GM12878 (cell line): ENCODE measurements around the gene PSMB5. TPM values are rescaled to one million over a fixed set of nuclear protein-coding genes. Genes with fewer than 3 reads are reported as not detected.

Experiments used
- ATAC-seq: fragments of 200-7000 bp; cut with Tn5 transposase; 3 replicates; pipeline ENCODE4 v1.9.1; 2020; ENCODE audit warnings: mild to moderate bottlenecking, moderate library complexity
- BruUV-seq: library from RNA; stranded (reverse); fragments of 400-500 nt; replicated peaks from 2 replicates; lab custom pipeline; 2021; lab: Mats Ljungman, UMichigan
- CTCF ChIA-PET: fragments of 300-600 bp; sonication (Branson Sonifier 250); formaldehyde crosslinking; extraction: SDS; loops from one replicate; lab custom pipeline; 2021; ENCODE audit warnings: inconsistent platforms; lab: Yijun Ruan, JAX
- POLR2A ChIA-PET: fragments of 350-600 bp; formaldehyde crosslinking; extraction: SDS; loops from one replicate; lab custom pipeline; 2021; ENCODE audit warnings: inconsistent platforms; lab: Charles Lee
- RAD21 ChIA-PET: fragments of 300-600 bp; sonication (Branson Sonifier 250); formaldehyde crosslinking; loops from one replicate; lab custom pipeline; 2023; ENCODE audit warnings: antibody characterized with exemption; ENCODE audit not compliant: unreplicated experiment; lab: Charles Lee
- SMC1A ChIA-PET: fragments of 300-600 bp; sonication (Branson Sonifier 250); formaldehyde crosslinking; loops from one replicate; lab custom pipeline; 2023; ENCODE audit not compliant: unreplicated experiment, uncharacterized antibody; lab: Charles Lee
- DNase-seq: peaks from one replicate; pipeline ENCODE4 v3.0.0-alpha.2; 2011; ENCODE audit warnings: low read depth, low spot score
- FAIRE-seq: peaks from 3 replicates; lab custom pipeline; 2011; peaks lifted over from hg19 to GRCh38; lab: Jason Lieb, UNC
- H2AFZ ChIP-seq: 2 replicates; pipeline ENCODE4 v1.6.0; 2011; ENCODE audit warnings: low read depth, low read length, control low read depth; ENCODE audit not compliant: control insufficient read depth
- H3K27ac ChIP-seq: 2 replicates; pipeline ENCODE4 v1.5.1; 2011; ENCODE audit warnings: control low read depth; ENCODE audit not compliant: control insufficient read depth, insufficient read depth
- H3K27me3 ChIP-seq, 2 experiments: replicated peaks in 1 of 2; 2 replicates each; pipeline versions ENCODE4 v1.6.0 to v1.6.1; 2011; ENCODE audit warnings: low read length in 1 of 2; ENCODE audit not compliant: control insufficient read depth in 2 of 2, insufficient read depth in 2 of 2
- H3K36me3 ChIP-seq, 2 experiments: 2 replicates each; pipeline ENCODE4 v1.5.1; 2011; ENCODE audit warnings: low read length in 1 of 2; ENCODE audit not compliant: control insufficient read depth in 2 of 2, insufficient read depth in 2 of 2
- H3K4me1 ChIP-seq: 2 replicates; pipeline ENCODE4 v1.6.1; 2011; ENCODE audit warnings: mild to moderate bottlenecking, low read length, moderate library complexity, mixed read lengths; ENCODE audit not compliant: control insufficient read depth, insufficient read depth
- H3K4me2 ChIP-seq: 2 replicates; pipeline ENCODE4 v1.6.0; 2011; ENCODE audit warnings: control low read depth; ENCODE audit not compliant: control insufficient read depth, insufficient read depth
- H3K4me3 ChIP-seq: fragments of 200-600 bp; sonication (generic); 2 replicates; pipeline ENCODE4 v1.5.1; 2016
- H3K79me2 ChIP-seq: 2 replicates; pipeline ENCODE4 v1.6.0; 2011; ENCODE audit warnings: low read length; ENCODE audit not compliant: control insufficient read depth, insufficient read depth
- H3K9ac ChIP-seq: 2 replicates; pipeline ENCODE4 v1.8.0; 2011; ENCODE audit warnings: low read length, control low read depth, mixed read lengths; ENCODE audit not compliant: control insufficient read depth, insufficient read depth
- H3K9me3 ChIP-seq: replicated peaks from 3 replicates; pipeline ENCODE4 v1.5.1; 2011; ENCODE audit warnings: mild to moderate bottlenecking, low read length; ENCODE audit not compliant: control insufficient read depth, insufficient read depth
- H4K20me1 ChIP-seq: 2 replicates; pipeline ENCODE4 v1.6.0; 2011; ENCODE audit not compliant: control insufficient read depth, insufficient read depth
- HDAC2 ChIP-seq: fragments of 200-600 bp; sonication (generic); IDR thresholded peaks from 2 replicates; pipeline ENCODE4 v1.6.1; 2017
- NFYB ChIP-seq: IDR thresholded peaks from 2 replicates; pipeline ENCODE4 v1.6.1; 2011; ENCODE audit warnings: low read depth, mild to moderate bottlenecking, low read length, improper control_type of control experiment, moderate library complexity; ENCODE audit not compliant: insufficient read depth
- NR2C2 ChIP-seq: IDR thresholded peaks from 2 replicates; pipeline ENCODE4 v1.6.1; 2011; ENCODE audit warnings: borderline replicate concordance, low read depth; ENCODE audit not compliant: control insufficient read depth, insufficient read length
- SKIL ChIP-seq: fragments of 450-650 bp; IDR thresholded peaks from 2 replicates; pipeline ENCODE4 v1.6.1; 2017; ENCODE audit warnings: mild to moderate bottlenecking, low read depth, inconsistent platforms; ENCODE audit not compliant: poor library complexity, severe bottlenecking
- SREBF2 ChIP-seq: IDR thresholded peaks from 2 replicates; pipeline ENCODE4 v1.6.1; 2012; ENCODE audit warnings: mild to moderate bottlenecking, low read length
- ZNF217 ChIP-seq: fragments of 450-650 bp; IDR thresholded peaks from 2 replicates; pipeline ENCODE4 v1.6.1; 2017; ENCODE audit warnings: antibody characterized with exemption, mild to moderate bottlenecking
- WGBS: methylation state at CpG from one replicate; pipeline ENCODE4 v1.1.6; 2016; ENCODE audit warnings: low lambda C conversion rate; ENCODE audit not compliant: insufficient replicate concordance, insufficient coverage; ENCODE audit errors: missing lambda C conversion rate; 5-methylcytosine and 5-hydroxymethylcytosine counted together
- in situ Hi-C: fragments of 300-500 bp; cut with MboI; formaldehyde crosslinking; loops from 9 replicates; pipeline ENCODE4 v1.14.3; 2018; ENCODE audit warnings: mixed read lengths
- intact Hi-C: fragments of 100-400 bp; cut with micrococcal nuclease; formaldehyde crosslinking; loops from one replicate; pipeline ENCODE4 v1.14.2; 2022; ENCODE audit not compliant: unreplicated experiment
- polyA plus RNA-seq, 11 experiments: library from polyadenylated mRNA; depleted of rRNA in 4 of 11; unstranded in 6 of 11; stranded (reverse) in 5 of 11; fragments of >200 nt; fragmentation: Nextera tagmentation in 4 of 11; fragmentation: Illumina TruSeq in 1 of 11; extraction: Ambion mirVana in 4 of 11; extraction: Trizol in 1 of 11; gene quantifications; 1 replicate in 1 of 11; 2 replicates in 10 of 11; pipeline versions ENCODE4 v1.2.1 to v1.2.3, GENCODE V29; 2011 to 2016; ENCODE audit warnings: inconsistent platforms in 2 of 11, missing spikeins in 2 of 11, low read depth in 1 of 11
- total RNA-seq, 4 experiments: library from RNA; depleted of rRNA in 3 of 4; stranded (reverse); fragments of >200 nt in 3 of 4; fragmentation: Illumina TruSeq in 1 of 4; extraction: Trizol in 1 of 4; gene quantifications; 2 replicates each; pipeline versions ENCODE4 v1.2.1 to v1.2.3, GENCODE V29; 2013 to 2021
- TF ChIP-seq, protein P1 (sequence below): fragments of 450-650 bp; IDR thresholded peaks from 2 replicates; pipeline ENCODE4 v1.6.1; 2017; ENCODE audit warnings: low read depth, mild to moderate bottlenecking, moderate library complexity

The PSMB5 gene
- total and polyA plus RNA-seq, 10 of the 15 experiments (the other 5 are each of a cell fraction or from before 2014, with no cell fraction given) = 84.5 to 802 (median 144) TPM

DNA sequence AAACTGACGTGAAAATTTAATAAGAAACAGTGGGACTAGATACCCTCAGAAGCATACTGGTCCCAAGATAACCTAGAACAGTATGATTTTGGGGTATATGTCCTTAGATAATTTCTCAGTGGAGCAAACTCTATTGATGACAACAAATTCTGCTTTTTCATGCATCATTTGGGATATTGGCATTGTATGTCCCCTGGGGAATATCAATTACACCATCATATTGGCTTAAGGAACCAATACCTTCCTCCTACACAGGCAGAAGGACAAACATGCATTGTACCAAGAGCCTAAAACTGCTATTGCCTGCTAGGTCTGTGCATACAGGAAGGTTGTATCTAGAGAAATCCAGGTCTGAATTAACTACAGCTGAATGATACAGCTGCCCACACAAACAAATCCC, 40.2 kb upstream of the PSMB5 start:
- ChIA-PET CTCF (interaction anchor here (1.0 to 7.0 kb wide), 3 partner anchors 20 to 98 kb away, joined by 3 to 65 read pairs (median 4); partner anchors contain the start of genes ACIN1 and C14orf119), SMC1A (interaction anchor here (0.8 kb wide), 1 partner anchor 16 kb away, joined by 3 read pairs; no protein-coding TSS in a partner anchor)
- no peak for ATAC-seq
- no TSS peak for BruUV-seq
- no peak overlapping the region for H3K4me3 ChIP-seq
- in situ Hi-C loops (no loop called here), intact Hi-C loops (no loop called here)
- peaks cover 14% of the 10 kb centered on the region for H3K79me2 ChIP-seq
- no peak overlapping the region for H3K4me2 ChIP-seq
- peaks cover 16 to 44% of the 10 kb centered on the region in 2 experiments for H3K36me3 ChIP-seq
- H3K9me3 ChIP-seq = no peaks in the 10 kb centered on the region
- no peaks in the 10 kb centered on the region for H4K20me1 ChIP-seq
- H3K27me3 ChIP-seq = no peaks in the 10 kb centered on the region
- TF ChIP-seq HDAC2 (no peak), SKIL (no peak), ZNF217 (no peak), NR2C2 (no peak), NFYB (no peak), SREBF2 (no peak)
- TF ChIP-seq, protein P1, sequence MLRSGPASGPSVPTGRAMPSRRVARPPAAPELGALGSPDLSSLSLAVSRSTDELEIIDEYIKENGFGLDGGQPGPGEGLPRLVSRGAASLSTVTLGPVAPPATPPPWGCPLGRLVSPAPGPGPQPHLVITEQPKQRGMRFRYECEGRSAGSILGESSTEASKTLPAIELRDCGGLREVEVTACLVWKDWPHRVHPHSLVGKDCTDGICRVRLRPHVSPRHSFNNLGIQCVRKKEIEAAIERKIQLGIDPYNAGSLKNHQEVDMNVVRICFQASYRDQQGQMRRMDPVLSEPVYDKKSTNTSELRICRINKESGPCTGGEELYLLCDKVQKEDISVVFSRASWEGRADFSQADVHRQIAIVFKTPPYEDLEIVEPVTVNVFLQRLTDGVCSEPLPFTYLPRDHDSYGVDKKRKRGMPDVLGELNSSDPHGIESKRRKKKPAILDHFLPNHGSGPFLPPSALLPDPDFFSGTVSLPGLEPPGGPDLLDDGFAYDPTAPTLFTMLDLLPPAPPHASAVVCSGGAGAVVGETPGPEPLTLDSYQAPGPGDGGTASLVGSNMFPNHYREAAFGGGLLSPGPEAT = no peak
- TF ChIP-seq, all 136 proteins: peak for 0
- Histone ChIP-seq H2AFZ (no peak overlapping the region), H3K9ac (no peak overlapping the region), H3K27ac (no peak overlapping the region), H3K4me1 (0 out of 2 replicates have a peak, but pooled peaks cover 6% of the 10 kb centered on the region)
- POLR2A ChIA-PET = interaction anchor here (0.7 kb wide), 2 partner anchors 20 to 68 kb away, joined by 3 to 4 read pairs; partner anchors contain the start of genes ACIN1 and C14orf119
- DNase-seq (no peak), FAIRE-seq (no peak)
- RAD21 ChIA-PET = interaction anchor here (2.5 kb wide), 1 partner anchor 88 kb away, joined by 10 read pairs; no protein-coding TSS in a partner anchor
- WGBS = 100% methylated on average over 1 of the region's 1 CpG
